ENCODE data around the gene FAM185A.
A peak's percentile ranks its signal among the peaks of the same experiment; 100 is the strongest.
"Not testable (repeated sequence)": the region's sequence is repeated elsewhere in the genome, so short reads cannot be mapped to it uniquely, and the experiment has no call there.

FAM185A gene

GRCh38 chr7:102748605-102749444, at the start of gene FAM185A:
TSS of gene FAM185A (plus strand) at chr7:102748999. CDS start at chr7:102749208, 209 bp downstream.
- DNase-seq, result peak; percentile 100

GRCh38 chr7:102713011-102713690, 35.6 kb upstream of the FAM185A start:
- DNase-seq, result not testable (repeated sequence)

DNA sequence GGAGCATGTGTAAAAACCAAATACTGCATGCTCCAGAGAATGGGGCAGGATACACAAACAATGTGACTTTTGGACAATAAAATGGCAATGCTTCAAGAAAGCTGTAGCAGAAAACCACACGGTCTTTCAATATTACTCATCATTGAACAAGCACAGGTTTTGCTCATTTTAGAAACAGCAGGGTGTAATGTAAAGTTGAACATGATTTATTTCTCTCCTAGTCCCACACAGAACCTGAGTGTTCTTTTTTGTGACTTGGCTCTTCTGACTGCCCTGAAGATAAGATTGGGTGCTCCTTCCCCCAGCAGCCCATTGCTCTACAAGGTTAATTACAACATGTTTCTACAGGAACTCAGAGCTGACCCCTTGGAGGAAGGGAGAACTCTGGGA, 35.1 kb upstream of the FAM185A start:
- not testable (repeated sequence) for DNase-seq

- DNase-seq, result not testable (repeated sequence)
Observed at GRCh38 chr7:102714774-102715522, 33.9 kb upstream of the FAM185A start.

GRCh38 chr7:102715718-102716117, 33.1 kb upstream of the FAM185A start:
- not testable (repeated sequence) for DNase-seq

DNA sequence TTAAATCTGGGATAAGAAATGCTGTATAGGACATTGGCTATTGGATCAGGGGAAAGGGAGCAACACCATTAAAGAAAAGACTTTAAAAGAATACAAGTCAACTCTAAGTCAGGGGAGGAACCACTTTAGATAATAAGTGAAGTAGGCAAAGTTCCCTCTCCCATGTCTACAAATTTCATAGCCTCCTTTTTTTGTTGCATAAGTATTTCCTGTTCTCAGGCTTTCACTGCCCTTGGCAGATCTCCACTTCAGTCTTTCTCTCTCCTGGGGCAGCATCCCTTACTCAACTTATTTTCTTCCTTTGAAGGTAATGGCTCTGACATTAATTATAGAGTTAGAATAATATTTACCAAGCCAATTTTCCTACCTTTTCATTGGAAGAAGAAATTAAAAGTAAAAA, 30.3 kb upstream of the FAM185A start:
- not testable (repeated sequence) for DNase-seq

DNA sequence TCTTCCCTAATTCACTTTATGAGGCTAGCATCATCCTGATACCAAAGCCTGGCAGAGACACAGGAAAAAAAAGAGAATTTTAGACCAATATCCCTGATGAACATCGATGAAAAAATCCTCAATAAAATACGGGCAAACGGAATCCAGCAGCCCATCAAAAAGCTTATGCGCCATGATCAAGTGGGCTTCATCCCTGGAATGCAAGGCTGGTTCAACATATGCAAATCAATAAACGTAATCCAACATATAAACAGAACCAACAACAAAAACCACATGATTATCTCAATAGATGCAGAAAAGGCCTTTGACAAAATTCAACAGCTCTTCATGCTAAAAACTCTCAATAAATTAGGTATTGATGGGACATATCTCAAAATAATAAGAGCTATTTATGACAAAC, 22.6 kb upstream of the FAM185A start:
- not testable (repeated sequence) for DNase-seq

- DNase-seq, result not testable (repeated sequence)
Observed at GRCh38 chr7:102729670-102730069, 19.1 kb upstream of the FAM185A start.

- not testable (repeated sequence) for DNase-seq
Observed at GRCh38 chr7:102730431-102730830, 18.4 kb upstream of the FAM185A start.

DNA sequence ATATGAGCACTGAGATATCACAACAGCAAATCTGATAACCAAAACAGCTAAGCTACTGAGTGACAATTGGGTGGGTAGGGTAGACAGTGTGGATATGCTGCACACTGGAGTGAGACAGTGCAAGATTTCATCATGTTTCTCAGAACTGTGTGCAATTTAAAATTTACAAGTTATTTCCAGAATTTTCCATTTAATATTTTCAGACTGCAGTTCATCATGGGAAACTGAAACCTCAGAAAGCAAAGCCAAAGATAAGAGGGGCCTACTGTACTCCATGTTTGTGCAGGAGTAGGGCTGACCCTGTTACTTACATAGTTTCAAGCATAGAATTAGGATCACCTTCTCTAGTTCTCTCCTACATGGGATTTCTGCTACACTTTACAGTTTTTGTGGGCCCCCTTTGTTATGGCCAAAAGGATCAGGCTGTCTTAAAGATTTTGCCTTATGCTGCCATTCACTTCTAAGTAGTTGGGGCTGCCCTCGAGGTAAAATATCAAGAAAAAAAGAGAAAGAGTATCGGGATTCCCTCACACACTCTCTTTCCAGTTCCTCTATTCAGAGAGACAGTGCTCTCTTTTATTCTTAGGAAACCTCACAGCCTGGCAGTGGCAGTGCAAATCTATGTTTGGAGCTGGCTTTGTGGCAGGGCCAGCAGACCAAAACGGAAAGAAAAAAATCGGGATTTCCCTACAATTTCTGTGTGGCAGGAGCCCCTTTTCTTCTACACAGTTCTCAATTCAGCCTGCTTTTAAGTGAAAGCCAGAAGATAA, 6.6 kb upstream of the FAM185A start:
- not testable (repeated sequence) for DNase-seq

GRCh38 chr7:102743861-102744260, 4.9 kb upstream of the FAM185A start:
- DNase-seq, result not testable (repeated sequence)

DNA sequence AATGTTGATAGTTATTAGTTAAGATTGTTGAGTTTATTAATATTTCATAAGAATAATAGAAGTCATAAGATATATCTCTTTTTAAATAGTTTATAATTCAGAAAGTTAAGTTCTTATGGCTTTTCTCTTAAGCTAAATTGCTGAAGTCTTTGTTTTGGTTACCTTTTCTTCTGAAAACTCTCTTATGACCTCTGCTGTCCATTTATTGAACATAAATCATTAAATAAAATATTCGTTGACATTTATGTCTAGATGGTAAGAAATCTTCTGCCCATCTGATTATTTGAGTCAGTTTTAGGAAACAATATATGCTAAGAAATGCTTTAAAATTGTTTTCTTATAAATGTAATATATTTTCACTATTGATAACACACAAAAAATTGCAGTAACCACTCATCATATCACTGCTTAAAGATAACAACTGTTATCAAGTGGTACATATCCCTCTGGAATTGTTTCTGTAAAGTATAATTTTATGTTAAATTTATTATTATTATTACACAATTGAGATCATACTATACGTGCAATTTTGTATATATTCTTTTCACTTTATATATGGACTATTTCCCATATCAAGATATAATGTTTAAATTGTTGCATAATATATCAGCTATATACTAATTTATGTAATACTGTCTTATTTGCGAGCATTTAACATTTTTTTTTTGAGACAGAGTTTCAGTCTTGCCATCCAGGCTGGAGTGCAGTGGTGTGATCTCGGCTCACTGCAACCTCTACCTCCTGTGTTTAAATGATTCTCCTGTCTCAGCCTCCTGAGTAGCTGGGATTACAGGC, 3.1 kb upstream of the FAM185A start:
- not testable (repeated sequence) for DNase-seq

- not testable (repeated sequence) for DNase-seq
Observed at GRCh38 chr7:102749445-102749786, 617 bp downstream of the FAM185A start.

GRCh38 chr7:102758227-102758626, 9.4 kb downstream of the FAM185A start:
- DNase-seq, result not testable (repeated sequence)

- not testable (repeated sequence) for DNase-seq
Observed at GRCh38 chr7:102759934-102760333, 11.1 kb downstream of the FAM185A start.

- DNase-seq, result not testable (repeated sequence)
Observed at GRCh38 chr7:102761234-102761633, 12.4 kb downstream of the FAM185A start.

DNA sequence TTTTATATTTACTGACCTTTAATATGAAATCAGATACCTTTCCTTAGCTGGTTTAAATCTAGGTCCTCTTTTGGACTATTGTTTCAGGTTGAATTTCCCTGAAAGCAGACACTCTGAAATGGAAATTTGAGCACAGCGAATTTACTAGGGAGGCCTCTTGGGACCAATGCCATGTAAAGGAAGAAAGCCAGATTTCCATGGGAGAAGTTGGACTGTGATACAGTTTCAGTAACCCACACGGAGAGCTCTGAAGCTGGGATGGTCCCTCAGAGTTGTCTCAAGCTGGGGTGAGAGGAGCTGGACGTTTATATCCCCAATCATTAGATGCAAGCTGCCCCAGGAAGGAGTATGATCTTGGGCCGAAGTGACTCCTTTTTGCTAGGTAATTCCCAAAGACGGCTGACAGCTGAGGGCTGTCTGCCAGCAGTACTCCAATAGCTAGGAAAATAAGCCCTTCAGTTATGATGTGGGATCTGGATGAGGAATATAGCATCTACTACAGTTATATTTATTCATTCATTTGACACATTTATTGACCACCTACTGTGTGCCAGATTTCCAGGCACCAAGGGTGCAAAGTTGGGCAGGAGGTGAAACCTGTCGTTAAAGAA, 14.6 kb downstream of the FAM185A start:
- not testable (repeated sequence) for DNase-seq

DNA sequence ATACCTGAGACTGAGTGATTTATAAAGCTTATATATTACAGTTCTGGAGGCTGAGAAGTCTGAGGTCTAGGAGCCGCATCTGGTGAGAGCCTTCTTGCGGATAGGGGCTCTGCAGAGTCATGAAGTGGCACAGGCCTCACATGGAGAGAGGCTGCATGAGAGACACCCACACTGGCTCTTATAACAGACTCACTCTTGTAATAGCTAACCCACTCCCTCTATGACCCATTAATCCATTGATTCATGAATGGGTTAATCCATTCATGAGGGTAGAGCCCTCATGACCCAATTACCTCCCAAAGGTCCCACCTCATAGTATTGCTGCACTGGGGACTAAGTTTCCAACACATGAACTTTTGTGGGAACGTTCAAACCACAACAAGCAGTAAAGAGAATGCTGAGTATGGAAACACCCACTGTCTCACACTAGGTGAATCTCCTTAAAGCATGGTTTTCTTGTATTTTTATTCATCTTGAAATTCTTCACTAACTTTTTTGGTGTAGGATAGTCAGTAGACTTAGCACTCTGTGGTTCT, 20.9 kb downstream of the FAM185A start:
- not testable (repeated sequence) for DNase-seq

- DNase-seq, result not testable (repeated sequence)
Observed at GRCh38 chr7:102770467-102770866, 21.7 kb downstream of the FAM185A start.

- not testable (repeated sequence) for DNase-seq
Observed at GRCh38 chr7:102776217-102776616, 27.4 kb downstream of the FAM185A start.

DNA sequence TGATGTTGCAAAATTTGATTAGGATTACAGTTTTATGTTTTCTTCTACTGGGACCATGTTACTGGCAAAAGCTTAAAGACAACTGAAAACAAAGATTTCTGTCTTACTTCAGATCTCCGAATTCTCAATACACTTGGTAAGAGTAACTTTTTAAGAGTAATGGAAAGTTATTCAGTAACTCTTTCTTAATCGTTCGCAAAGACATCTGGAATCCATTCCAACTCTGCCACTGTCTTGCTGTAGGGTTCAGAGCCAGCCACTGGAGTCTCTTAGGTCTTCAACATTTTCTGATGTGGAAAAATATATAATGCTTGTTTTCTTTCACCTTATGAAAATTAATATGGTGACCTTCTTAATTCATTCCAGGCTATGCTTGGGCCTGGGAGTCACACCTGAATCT, 29.9 kb downstream of the FAM185A start:
- not testable (repeated sequence) for DNase-seq
